GM21737 (cell line): ENCODE data around the gene MED26.

Source experiments
- ATAC-seq: cut with Tn5 transposase; IDR thresholded peaks from one replicate; pipeline ENCODE4 v1.9.1; 2021; ENCODE audit warnings: mild to moderate bottlenecking, moderate library complexity; ENCODE audit not compliant: unreplicated experiment

The MED26 gene

DNA sequence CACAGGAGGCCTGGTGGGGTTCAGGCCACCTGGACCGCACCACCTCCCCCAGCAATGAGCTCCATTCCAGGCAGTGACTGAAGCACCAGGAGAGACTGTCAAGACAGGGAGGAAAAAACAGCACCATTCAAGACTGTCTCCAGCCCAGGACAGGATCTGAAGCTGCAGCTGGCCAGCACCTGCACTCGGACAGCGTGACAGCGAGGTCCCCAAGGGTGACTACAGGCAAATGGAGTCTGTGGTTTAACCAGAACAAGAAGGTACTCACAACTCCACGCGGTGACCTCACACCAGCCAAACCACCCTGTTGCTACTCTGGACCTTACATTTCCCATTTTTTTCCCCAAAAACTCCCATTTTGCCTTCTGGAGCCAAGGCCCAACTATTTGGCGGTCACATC lies 9.8 kb downstream of the MED26 start:
- ATAC-seq = no peak

DNA sequence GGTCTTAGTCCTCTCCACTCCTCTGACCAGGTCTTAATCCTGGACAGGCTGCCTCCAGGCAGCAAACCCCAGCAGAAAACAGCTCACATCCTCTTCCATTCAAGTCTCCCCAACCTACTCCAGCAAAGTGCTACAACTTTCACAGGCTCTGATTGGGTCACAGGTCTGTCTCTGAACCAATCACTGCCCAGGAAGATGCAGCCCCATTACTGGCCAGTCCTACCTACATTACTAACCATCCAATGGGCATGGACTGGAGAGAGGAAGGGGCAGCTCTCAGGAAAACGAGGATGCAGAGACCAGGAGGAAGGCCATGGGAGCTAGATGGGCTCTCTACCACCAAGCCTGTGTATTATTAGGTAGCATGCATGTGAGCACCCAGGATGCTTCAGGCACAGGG lies 12.2 kb downstream of the MED26 start:
- no peak for ATAC-seq

DNA sequence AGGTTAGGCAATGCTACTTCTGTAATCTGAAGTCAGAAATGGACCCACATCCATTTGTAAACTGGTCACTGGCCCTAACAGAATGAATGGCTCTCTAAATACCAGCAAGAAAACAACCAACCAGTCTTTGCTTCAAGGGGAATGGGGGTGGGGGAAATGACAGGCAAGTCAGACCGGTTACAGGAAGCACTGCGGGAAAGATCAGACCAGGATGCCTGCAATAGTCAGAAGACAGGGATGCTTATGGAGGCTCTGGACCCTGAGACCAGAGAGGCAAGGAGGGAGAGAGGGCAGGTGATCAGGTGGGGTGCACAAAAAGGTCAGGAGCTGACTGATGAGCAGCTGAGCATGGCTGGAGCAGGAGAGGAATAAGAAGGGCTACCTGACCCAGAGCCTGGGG lies 13.1 kb downstream of the MED26 start:
- no peak for ATAC-seq

DNA sequence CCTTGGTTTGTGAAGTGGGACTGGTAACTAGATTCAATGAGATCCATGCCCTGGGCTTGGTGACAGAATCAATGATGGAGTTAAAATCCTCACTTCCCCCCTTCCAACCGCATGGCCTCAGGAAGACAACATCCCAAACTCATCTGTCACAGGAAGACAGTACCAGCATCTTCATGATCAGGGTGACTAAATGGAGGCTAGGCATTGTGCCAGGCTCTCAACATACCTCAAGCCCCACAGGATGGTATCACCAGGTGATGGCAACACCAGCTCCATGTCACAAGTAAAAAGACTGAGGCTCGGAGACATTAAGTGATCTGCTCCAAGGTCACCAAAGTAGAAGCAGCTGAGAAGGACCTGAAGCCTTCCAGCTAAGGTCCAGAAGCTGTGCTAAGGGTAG lies 14.2 kb downstream of the MED26 start:
- ATAC-seq = no peak

DNA sequence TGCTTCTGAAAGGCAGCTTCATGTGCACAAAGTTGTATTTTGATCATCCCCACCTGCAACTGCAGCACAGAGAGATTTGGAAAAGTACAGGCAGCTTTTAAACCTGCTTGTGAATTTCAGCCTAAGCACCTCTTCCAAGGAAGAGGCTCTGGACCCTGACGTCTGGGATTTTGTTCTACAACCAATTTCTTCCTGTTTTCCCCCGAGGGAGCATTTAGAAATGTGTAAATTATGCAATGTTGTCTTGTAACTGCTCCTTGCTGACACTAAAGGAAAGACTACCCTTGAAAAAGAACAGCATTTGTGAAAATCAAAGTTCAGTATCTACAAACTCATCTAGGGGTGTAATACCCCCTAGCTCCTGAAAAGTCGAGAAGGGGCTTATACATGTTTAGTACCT lies 15.4 kb downstream of the MED26 start:
- ATAC-seq = no peak

DNA sequence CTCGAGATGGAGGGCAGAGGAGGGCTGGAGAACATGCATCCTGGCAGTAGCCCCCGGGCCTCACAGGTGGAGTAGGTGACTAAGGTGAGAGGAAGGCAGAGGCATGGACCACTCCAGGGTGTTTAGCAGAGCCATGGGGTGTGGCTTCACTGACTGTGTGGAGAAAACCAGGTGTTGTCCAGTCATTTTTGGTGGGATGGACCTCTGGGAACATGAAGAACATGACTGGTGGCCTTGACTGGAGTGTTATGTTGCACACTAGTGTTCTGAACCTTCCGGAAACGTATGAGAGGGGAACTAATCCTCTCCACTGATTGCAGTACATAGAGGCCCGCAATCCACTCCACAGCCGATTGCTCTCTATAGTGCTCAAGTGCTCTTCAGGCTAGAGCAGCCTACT lies 16.9 kb downstream of the MED26 start:
- no peak for ATAC-seq

DNA sequence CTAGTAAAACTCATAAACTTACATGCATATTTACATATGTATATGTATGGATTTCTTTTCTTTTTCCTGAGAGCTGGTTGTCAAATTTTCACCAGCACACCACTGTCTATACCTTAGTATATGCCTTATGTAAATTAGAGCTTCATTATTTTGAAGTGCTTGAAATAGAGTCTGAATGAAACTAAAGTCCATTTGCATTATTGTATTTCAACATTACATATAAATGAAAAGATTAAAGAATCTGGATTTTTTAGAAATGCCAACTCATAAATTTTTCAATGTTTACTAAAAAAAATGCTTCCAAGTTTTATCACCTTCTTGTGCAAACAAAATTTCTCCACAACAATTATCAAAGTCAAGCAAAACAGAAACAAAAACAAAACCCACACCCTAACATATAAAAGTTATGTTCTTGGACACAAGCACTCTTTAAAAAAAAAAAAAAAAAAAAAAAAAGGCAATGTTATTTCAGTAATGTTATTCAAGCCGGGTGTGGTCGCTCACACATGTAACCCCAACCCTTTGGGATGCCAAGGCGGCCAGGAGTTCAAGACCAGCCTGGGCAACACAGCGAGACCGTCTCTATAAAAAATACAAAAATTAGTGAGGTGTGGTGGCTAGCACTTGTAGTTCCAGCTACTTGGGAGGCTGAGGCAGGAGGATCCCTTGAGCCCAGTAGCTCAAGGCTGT lies 18.3 kb downstream of the MED26 start:
- no peak for ATAC-seq

DNA sequence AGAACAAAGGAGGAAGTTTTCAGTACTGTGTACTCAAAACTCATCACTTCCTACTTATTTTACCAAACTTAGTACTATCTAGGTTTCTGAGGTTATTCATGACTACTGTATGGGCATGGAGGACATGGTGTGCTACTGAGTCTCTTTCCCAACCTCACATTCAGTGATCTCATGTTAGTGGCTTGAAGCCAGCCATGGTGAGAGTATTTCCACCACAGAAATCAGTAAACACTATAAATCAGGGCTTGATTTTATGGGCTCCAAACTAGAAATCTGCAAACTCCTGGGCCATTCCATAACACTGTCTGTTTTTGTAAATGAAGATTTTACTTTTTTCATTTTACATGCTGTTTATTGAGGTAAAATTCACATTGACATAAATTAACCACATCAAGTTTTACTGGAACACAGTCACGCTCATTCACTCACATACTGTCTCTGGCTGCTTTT lies 19.7 kb downstream of the MED26 start:
- ATAC-seq = no peak

DNA sequence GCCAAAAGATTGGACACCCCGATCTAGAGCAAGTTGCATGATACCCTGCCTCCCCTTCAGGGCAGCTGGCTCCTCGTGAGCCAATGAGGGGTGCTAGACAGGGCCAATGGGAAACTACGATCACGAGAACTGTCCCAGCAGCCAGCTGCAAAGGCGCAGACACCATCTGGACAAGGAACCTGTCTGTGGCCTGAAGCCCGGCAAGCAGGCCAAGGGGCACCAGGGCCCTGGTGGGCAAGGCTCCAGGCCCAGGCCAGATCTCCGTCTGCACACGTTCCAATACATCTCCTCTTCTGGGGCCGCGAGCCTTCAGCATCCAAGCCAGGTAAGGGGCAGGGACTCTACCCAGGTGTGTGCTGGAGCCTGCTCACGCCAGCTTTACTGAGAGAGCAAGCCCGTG lies 20.2 kb downstream of the MED26 start:
- no peak for ATAC-seq

DNA sequence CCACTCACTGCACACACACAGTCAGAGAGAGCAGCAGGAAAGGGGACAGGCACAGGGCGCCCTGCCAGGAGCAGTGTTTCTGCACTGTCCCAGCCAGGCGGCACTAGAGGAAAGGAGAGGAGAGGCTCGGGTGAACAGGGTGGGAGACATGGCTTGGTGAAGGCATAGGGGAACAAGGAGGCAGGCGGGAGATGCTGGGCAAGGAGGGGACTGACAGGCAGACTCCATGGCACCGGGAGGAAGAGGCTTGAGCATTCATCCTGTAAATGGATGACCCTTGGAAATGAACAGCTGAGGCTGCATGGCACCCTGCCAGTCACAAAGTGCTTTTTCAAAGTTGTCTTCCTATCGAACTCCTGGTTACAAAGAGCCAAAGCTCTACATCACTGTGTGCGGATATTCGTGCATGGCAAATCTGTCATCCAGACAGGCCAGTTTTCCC lies 22.4 kb downstream of the MED26 start:
- ATAC-seq = no peak

DNA sequence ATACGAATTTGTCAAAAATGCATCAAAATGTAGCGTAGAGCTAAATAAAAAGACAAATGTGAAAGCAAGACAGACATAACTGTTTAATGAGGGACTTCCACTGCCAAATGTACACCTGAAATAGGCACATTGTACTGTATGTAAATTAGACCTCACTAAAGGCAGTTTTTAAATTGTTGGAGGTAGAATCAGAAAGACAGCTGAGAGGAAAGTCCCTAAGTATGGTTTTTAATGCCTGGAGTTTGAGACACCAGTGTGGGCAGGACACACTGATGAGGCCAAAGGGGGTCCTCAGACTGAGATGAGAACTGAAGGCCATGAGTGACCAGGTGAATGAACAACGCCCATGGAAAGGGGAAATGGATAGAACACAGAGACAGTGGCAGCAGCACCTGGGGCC lies 22.9 kb downstream of the MED26 start:
- no peak for ATAC-seq

DNA sequence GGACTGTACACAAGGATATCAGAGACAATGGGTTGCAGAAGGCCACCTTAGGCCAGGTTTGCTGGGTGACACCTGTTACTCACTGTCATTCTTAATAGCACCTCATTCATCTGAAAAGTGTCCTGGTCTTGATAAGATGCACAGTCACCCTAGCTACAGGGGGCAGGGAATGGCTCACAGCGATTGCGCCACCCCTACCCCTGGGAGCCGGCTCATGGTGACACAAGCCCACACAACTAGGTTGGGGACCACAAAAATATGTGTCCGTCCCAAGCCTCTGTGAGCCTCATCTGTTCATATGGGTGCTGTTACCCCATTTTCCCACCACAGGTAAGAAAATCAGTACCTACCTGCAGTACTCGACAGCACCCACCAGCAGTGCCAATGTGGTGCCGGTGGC lies 23.4 kb downstream of the MED26 start:
- ATAC-seq = no peak

DNA sequence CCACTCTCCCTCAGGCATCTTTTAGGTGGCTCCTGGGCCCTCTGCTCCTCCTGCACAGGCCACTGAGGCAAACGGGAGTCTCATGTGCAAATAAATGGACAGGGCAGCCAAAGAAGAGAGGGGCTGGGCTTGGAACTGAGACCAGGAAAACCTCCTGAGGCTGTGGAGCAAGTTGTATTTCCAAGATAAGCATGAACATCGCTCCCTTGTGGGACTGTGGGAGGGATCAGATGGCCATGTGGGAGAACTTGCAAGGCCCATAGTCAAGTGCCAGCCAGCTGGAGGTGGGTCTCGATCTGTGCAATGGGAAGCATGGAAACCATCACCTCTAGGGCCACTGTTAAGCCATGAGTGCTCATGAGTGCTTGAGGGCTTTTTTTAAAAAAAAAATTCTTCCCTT lies 24.9 kb downstream of the MED26 start:
- no peak for ATAC-seq

DNA sequence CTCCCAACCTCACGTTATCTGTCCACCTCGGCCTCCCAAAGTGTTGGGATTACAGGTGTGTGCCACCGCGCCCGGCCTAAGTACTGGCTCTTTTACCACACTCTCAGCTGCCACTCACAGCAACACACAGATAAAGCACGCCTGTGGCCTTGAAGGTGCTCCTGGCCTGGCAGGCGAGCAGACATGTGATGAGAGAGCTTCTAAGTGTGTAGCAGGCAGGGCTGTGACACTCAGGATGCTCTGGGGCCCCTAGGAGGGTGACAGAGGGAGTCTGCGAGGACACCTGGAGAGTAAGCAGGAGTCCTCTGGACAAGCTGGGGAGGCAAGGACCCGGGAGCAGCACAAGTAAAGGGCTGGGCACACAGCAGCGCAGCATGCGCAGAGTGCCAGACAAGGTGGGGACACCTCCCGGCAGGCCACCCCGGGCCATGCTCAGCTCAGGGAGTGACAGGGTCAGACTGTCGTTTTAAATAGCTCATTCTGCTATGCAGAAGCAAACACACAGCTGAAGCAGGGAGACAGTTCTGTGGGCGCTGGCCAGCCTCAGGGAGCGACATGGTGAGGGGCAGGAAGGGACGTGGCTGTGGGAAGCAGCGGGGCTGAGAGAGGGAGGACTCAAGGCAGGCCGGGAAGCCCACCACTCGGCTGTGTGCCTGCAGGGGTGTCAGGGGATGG lies 26.5 kb downstream of the MED26 start:
- ATAC-seq = no peak

DNA sequence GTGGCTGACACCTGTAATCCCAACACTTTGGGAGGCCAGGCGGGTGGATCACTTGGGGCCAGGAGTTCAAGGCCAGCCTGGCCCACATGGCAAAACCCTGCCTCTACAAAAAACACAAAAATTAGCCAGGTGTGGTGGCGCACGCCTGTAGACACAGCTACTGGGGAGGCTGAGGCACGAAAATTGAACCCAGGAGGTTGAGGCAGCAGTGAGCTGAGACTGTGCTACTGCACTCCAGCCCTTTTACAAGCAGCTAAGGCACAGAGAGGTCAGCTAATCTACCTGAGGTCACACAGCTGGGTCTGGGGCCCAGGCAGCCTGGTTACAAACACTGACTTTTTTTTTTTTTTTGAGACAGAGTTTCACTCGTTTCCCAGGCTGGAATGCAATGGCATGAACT lies 27.2 kb downstream of the MED26 start:
- no peak for ATAC-seq

DNA sequence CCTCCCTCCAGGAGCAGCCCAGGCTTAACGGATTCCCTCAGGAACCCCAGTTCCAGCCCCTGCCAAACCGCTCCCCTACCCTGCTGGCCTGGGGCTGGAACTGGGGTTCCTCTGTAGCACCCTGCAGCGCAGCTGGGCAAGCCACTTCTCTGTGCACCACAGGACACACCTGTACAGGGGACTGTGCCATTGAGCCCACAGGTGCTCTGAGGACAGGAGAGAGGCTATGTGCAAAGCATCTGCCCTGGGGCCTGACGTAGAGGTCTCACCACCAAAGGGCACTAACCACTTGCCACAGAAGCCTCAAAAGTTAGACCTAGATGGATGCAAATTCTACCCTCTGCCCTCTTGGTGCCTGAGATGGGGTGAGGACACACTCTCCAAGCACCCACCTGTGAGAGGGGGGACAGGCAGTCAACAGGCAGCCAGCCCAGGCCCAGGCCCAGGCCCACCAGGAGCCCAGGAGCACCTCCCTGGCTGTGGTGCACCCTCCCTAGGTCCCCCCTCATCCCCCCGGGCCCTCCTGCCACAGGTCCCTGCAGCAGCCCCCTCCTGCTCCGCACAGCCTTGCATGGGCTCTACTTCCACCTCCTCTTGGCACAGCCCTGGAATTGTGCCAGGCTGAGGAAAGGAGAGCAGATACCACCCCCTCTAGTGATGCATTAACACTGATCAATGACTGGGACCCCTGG lies 28.2 kb downstream of the MED26 start:
- no peak for ATAC-seq

DNA sequence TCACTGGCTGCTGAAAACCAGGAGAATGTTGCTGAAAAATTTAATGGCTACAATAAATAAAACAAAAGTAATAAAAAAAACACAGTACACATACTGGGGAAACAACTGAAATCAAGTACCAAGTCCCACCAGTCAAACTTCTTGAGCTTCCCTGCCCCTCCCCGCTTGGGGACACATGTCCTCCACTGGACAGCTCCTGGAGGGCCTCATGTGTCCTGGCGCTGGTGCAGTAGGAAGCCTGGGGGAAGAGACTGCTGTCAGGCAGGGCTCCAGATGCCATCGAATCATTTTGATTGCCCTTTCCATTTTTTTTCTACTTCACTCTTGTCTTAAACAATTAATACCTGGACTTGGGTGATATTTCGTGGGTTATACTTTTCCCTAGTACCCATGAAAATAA lies 29.2 kb downstream of the MED26 start:
- no peak for ATAC-seq

DNA sequence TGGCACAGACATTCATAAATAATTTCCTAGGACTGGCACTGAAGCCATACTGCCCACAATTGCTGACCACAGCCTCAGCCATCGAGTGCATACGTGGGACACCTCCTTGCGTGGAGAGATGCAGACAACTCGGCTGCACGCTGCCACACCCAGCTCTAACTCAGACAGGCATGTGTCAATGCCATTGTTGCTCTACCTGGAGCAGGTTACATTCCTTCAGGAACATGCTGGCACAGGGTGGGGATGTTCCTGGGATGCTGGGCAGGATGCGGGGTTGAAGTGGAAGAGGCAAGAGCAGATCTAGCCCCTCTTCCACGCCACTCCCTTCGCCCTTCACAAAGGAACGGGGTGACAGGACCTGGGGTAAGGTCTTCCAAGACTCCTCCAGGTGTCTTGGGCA lies 31.6 kb downstream of the MED26 start:
- ATAC-seq = no peak

DNA sequence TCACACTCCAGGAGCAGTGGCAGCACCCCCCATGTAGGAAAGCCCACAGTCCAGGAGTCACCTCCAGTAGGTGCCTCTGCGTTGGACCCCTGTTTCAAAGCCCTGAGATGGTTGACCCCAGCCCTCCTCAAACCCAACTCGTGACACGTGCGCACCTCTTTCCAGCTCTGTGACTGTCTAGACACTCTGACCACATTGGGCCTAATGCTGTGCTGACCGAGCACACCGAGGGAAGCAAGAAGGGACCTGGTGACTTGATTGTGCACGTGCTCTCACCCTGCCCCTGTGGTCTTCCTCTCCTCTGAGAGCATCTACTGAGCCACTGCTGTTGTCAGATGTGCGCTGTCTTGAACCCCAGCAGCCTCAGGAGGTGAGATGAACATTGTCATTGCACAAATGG lies 32.9 kb downstream of the MED26 start:
- no peak for ATAC-seq

DNA sequence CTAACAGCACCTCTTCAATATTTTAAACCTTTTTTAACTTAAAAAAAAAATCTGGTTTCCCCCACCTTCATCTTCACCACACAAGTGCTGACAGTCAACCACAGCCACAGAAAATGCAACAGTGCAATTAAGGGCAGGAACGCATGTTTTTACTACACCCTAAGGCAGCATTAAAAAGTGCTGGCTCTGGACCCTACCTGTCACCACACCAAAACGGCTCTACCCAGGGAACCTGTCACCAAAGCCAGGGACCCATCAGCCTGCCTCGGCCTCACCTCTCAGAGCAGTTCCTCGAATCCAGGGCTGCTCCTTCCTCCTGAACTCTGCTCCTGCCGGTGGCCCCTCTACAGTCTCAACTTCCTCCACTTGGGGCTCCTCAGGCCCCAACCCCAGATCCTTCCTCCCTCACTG lies 33.3 kb downstream of the MED26 start:
- no peak for ATAC-seq

DNA sequence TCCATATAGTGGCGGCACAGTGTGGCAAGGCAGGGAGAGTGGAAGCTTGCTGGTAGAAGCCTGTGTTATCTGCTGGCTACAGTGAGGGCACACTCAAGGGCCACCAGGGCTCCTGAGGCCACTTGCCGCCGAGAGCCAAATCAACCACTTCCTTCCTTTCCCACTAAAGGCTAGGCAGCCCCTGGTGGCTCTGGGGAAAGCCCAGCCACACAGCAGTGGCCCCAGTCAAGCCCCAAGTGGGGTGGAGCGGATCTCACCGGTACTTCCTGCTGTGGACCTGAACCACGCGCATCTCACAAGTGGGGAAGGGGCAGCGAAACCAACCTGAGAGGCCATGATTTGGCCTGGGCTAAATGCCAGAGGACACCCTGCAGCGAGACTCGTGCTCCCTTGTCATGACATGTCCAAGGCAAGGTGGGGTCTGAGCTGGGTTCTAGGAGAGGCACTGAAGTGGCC lies 33.8 kb downstream of the MED26 start:
- ATAC-seq = no peak

DNA sequence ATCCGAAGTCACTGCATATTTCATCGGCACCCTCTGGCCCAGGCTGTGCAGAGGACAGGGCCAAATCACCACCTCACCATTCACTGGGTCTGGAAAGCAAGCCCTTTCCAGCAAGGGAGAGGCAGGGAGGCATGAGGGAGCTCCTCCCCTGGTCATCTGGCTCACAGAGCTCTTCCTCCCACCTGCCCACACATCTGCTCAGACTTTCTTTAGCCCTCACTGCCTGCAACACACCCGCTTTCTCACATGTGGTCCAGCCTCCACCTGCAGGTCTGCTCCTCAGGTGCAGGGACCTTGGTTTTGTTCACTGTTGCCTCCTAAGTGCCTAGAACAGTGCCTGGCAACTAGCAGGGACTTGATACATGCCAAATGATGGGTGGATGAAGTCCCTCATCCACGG lies 34.8 kb downstream of the MED26 start:
- ATAC-seq = no peak
